Keratinocyte (primary cell): ENCODE data around the gene MAB21L4. TPM values are rescaled to one million over a fixed set of nuclear protein-coding genes. Genes with fewer than 3 reads are reported as not detected.

ENCODE experiments used
- DNase-seq: peaks from one replicate; pipeline ENCODE4 v3.0.0-alpha.2; 2011; ENCODE audit warnings: low read depth, missing footprints, low spot score
- FAIRE-seq: peaks from 2 replicates; lab custom pipeline; 2011; peaks lifted over from hg19 to GRCh38; lab: Jason Lieb, UNC
- H2AFZ ChIP-seq: 2 replicates; pipeline ENCODE4 v1.6.0; 2012; ENCODE audit warnings: low read length, control low read depth, inconsistent platforms; ENCODE audit not compliant: control insufficient read depth
- H3K27ac ChIP-seq: 2 replicates; pipeline ENCODE4 v1.5.1; 2011; ENCODE audit warnings: low read length; ENCODE audit not compliant: control insufficient read depth, insufficient read depth
- H3K27me3 ChIP-seq: 3 replicates; pipeline ENCODE4 v1.6.0; 2011; ENCODE audit warnings: low read length; ENCODE audit not compliant: control insufficient read depth, insufficient read depth; ENCODE audit errors: extremely low read depth
- H3K36me3 ChIP-seq, 2 experiments: 2 replicates in 1 of 2; 3 replicates in 1 of 2; pipeline ENCODE4 v1.5.1; 2011; ENCODE audit warnings: low read length in 2 of 2, mild to moderate bottlenecking in 1 of 2; ENCODE audit not compliant: control insufficient read depth in 2 of 2, insufficient read depth in 2 of 2; ENCODE audit errors: extremely low read depth in 1 of 2
- H3K4me1 ChIP-seq: 3 replicates; pipeline ENCODE4 v1.5.1; 2011; ENCODE audit warnings: low read length; ENCODE audit not compliant: control insufficient read depth, insufficient read depth; ENCODE audit errors: extremely low read depth
- H3K4me2 ChIP-seq: 3 replicates; pipeline ENCODE4 v1.6.0; 2011; ENCODE audit warnings: low read depth, low read length; ENCODE audit not compliant: control insufficient read depth, insufficient read depth; ENCODE audit errors: extremely low read depth
- H3K4me3 ChIP-seq, 3 experiments: fragments of 200-600 bp in 1 of 3; sonication (generic) in 1 of 3; 2 replicates in 2 of 3; 3 replicates in 1 of 3; pipeline ENCODE4 v1.5.1; 2011 to 2016; ENCODE audit warnings: low read length in 3 of 3, mild to moderate bottlenecking in 3 of 3, control low read depth in 2 of 3, inconsistent platforms in 1 of 3, low read depth in 1 of 3, mixed read lengths in 1 of 3, mixed run types in 1 of 3, moderate library complexity in 1 of 3; ENCODE audit not compliant: control insufficient read depth in 2 of 3, insufficient read depth in 2 of 3; ENCODE audit errors: extremely low read depth in 1 of 3
- H3K79me2 ChIP-seq: 2 replicates; pipeline ENCODE4 v1.6.0; 2012; ENCODE audit warnings: low read length; ENCODE audit not compliant: control insufficient read depth, insufficient read depth
- H3K9ac ChIP-seq: 3 replicates; pipeline ENCODE4 v1.6.0; 2011; ENCODE audit warnings: low read length; ENCODE audit not compliant: control insufficient read depth, insufficient read depth; ENCODE audit errors: extremely low read depth
- H3K9me1 ChIP-seq: 3 replicates; pipeline ENCODE4 v1.6.0; 2011; ENCODE audit warnings: low read length; ENCODE audit not compliant: control insufficient read depth, insufficient read depth; ENCODE audit errors: extremely low read depth
- H3K9me3 ChIP-seq: 2 replicates; pipeline ENCODE4 v1.5.1; 2012; ENCODE audit warnings: low read depth, low read length; ENCODE audit not compliant: control insufficient read depth
- H4K20me1 ChIP-seq: 3 replicates; pipeline ENCODE4 v1.6.0; 2011; ENCODE audit warnings: low read length; ENCODE audit not compliant: control insufficient read depth, insufficient read depth; ENCODE audit errors: extremely low read depth
- CTCF ChIP-seq, 3 experiments: IDR thresholded peaks in 1 of 3; conservative IDR thresholded peaks in 1 of 3; optimal IDR thresholded peaks in 1 of 3; 2 replicates in 2 of 3; 3 replicates in 1 of 3; pipeline versions ENCODE3 to v1.5.1; 2011; ENCODE audit warnings: low read length in 3 of 3, mild to moderate bottlenecking in 3 of 3, moderate library complexity in 2 of 3, control low read depth in 1 of 3, inconsistent platforms in 1 of 3; ENCODE audit not compliant: insufficient read depth in 2 of 3; ENCODE audit errors: extremely low read depth in 1 of 3
- EZH2 ChIP-seq: IDR thresholded peaks from one replicate; pipeline ENCODE4 v1.6.1; 2012; ENCODE audit warnings: inconsistent platforms, mild to moderate bottlenecking, low read length, moderate library complexity
- dilution Hi-C: fragments of 300-500 bp; cut with MboI; formaldehyde crosslinking; loops from one replicate; pipeline ENCODE4 v1.7.0; 2020; ENCODE audit warnings: low sequenced_read_pairs; ENCODE audit not compliant: extremely low pct_ligation_motif_present
- polyA plus RNA-seq, 5 experiments: library from polyadenylated mRNA; depleted of rRNA in 3 of 5; stranded (reverse) in 3 of 5; stranded (forward) in 1 of 5; unstranded in 1 of 5; fragments of >200 nt; gene quantifications; 1 replicate in 1 of 5; 2 replicates in 3 of 5; 3 replicates in 1 of 5; pipeline versions ENCODE4 v1.2.1 to v1.2.3, GENCODE V29; 2011 to 2012; ENCODE audit warnings: missing spikeins in 2 of 5, low read depth in 1 of 5, low replicate concordance in 1 of 5

Gene MAB21L4
- polyA plus RNA-seq, 1 donor (not counting 4 experiments of a cell fraction or from before 2014, with no cell fraction given): 0.37 TPM

GRCh38 chr2:240876035-240876474 lies 19.9 kb downstream of the MAB21L4 start:
- Histone ChIP-seq H3K79me2 (no peaks in the 10 kb centered on the region), H3K9ac (no peak overlapping the region), H3K27me3 (peaks cover 3% of the 10 kb centered on the region), H3K27ac (no peak overlapping the region), H2AFZ (no peak overlapping the region), H3K4me3 (no peak overlapping the region), H3K9me1 (no peaks in the 10 kb centered on the region), H3K4me2 (no peak overlapping the region), H3K9me3 (no peaks in the 10 kb centered on the region), H3K36me3 (no peaks in the 10 kb centered on the region), H4K20me1 (no peaks in the 10 kb centered on the region), H3K4me1 (no peaks in the 10 kb centered on the region)
- TF ChIP-seq EZH2 (no peak), CTCF (optimal IDR thresholded peaks at IDR 0.05 in 1 of 3, IDR thresholded peaks at IDR 0.05 in 1 of 3, conservative IDR thresholded peaks at IDR 0.05 in 1 of 3; ENCODE audit: extremely low read depth in 1 of 3, insufficient read depth in 2 of 3, low read length in 3 of 3) (no peak)
- dilution Hi-C loops: no loop called here
- FAIRE-seq: no peak
- no peak for DNase-seq

GRCh38 chr2:240875228-240876034 lies 20.5 kb downstream of the MAB21L4 start:
- dilution Hi-C loops: no loop called here
- Histone ChIP-seq H3K36me3 (no peaks in the 10 kb centered on the region), H3K9me1 (no peaks in the 10 kb centered on the region), H3K27ac (no peak overlapping the region), H3K9ac (no peak overlapping the region), H3K27me3 (peaks cover 3% of the 10 kb centered on the region), H2AFZ (no peak overlapping the region), H3K79me2 (no peaks in the 10 kb centered on the region), H3K4me1 (no peaks in the 10 kb centered on the region), H4K20me1 (no peaks in the 10 kb centered on the region), H3K4me3 (no peak overlapping the region), H3K4me2 (no peak overlapping the region), H3K9me3 (no peaks in the 10 kb centered on the region)
- DNase-seq (no peak), FAIRE-seq (no peak)
- TF ChIP-seq CTCF (optimal IDR thresholded peaks at IDR 0.05 in 1 of 3, IDR thresholded peaks at IDR 0.05 in 1 of 3, conservative IDR thresholded peaks at IDR 0.05 in 1 of 3; ENCODE audit: extremely low read depth in 1 of 3, insufficient read depth in 2 of 3, low read length in 3 of 3) (no peak), EZH2 (no peak)
